GM04503 (cell line): Measurements from ENCODE around the gene SBNO2.
"Not testable (repeated sequence)": the region's sequence is repeated elsewhere in the genome, so short reads cannot be mapped to it uniquely, and the experiment has no call there.

Experiments
- DNase-seq: peaks from one replicate; pipeline ENCODE4 v3.0.0-alpha.2; 2012; ENCODE audit warnings: low read depth

SBNO2 gene

DNA sequence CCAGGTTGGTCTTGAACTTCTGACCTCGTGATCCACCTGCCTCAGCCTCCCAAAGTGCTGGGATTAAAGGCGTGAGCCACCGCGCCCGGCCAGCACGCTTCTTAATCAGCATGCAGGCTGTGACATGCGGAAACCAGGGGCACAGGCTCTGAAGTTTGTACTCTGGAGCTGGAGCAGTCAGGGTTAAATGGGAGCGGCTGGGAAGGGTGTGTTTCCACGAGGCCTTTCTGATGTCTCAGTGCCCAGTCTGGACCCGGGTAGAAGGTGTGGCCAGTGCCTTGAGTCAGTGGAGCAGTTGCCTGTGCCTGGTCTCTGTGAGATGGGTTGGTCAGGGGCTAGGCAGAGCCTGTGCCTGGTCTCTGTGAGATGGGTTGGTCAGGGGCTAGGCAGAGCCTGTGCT lies 34.8 kb upstream of the SBNO2 start:
- DNase-seq = not testable (repeated sequence)

GRCh38 chr19:1206864-1207450 lies 32.9 kb upstream of the SBNO2 start:
- DNase-seq = no peak

- DNase-seq = no peak
Observed at GRCh38 chr19:1206150-1206863, 32.2 kb upstream of the SBNO2 start.

DNA sequence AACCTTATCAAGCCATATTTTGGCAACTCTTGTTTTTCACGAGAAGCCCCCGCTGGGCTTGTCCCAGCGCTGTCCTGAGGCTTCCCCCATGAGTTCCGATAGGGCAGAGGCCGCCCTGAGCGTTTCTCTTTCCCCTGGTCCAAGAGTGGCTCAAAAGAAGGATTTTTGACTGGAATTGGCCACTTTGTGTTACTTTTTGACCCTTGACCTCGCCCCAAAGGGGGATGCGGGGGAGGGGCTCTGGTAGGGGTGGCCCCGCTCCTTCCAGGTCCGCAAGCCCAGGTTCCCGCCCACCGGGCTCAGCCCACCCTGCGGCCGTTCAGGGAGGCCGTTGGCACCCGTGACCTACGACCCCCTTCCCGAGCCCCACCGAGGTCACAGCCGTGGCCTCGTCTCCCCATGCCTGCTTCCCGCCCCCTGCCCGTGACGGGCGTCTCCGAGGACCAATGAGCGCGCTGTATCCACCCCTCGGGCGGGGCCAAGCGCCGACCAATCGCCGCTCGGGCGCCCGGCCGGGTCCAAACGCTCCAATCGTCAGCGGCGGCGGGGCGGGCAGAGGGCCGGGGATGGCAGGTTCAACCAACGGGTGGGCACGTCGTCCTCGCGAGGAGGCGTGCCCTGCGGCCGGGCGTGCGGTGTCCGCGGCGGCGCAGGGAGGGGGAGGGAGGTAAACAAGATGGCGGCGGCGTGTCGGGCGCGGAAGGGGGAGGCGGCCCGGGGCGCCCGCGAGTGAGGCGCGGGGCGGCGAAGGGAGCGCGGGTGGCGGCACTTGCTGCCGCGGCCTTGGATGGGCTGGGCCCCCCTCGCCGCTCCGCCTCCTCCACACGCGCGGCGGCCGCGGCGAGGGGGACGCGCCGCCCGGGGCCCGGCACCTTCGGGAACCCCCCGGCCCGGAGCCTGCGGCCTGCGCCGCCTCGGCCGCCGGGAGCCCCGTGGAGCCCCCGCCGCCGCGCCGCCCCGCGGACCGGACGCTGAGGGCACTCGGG lies 31.3 kb upstream of the SBNO2 start, which contains the start of gene STK11:
TSS of gene STK11 (plus strand) at position 665 of the 986 bp plus-strand sequence. CDS start 1,136 bp downstream, outside the sequence.
- DNase-seq = peak; percentile 68

GRCh38 chr19:1200614-1201013 lies 26.5 kb upstream of the SBNO2 start:
- not testable (repeated sequence) for DNase-seq

DNA sequence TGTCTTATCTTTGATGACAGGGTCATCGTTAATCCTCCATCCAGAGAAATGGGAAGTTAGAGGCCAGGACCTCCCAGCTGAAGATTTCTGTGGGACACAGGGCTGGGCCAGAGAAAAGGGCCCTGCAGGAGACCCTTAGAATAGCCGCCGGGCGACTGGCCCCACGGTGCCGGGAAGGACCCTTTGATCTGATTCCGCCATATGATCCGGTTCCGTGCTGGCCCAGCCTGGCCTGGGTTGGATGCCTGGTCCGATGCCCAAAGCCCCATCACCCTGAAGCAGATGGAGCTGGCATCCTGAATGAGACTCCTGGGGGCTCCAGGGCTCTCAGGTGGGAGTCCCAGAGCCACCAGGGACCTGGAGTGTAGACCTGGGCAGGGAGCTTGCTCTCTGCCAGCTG lies 25.5 kb upstream of the SBNO2 start:
- no peak for DNase-seq

GRCh38 chr19:1189419-1189818 lies 15.4 kb upstream of the SBNO2 start:
- DNase-seq = no peak

DNA sequence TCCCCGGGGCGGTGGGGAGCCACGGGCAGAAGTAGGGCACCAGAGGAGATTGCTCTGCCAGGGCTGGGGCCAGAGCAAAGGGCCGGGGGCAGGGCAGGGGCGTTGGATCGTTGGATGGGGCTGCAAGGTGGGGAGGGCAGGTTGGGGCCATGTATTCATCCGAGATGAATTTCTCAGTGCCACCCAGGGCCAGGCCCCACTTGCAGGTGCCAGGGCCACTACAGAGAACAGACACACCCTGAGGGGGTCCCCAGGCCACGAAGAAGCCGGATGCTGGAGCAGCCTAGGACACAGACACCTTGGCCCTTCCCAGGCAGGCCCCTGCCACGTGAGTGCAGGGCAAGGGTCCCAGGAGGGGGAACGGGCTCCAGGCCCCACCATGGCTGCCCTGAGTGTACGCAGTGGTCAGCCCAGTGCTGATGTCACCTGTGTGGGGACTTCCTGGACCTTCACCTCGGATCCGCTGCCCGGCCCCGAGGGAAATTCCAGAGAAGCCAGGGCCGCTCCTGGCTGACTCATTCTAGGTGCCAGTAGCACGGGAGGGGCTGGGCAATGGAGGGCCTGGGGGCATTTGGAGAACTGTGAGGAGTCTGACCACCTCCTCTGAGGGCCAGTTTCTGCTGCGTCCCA lies 9.6 kb upstream of the SBNO2 start:
- DNase-seq = no peak

GRCh38 chr19:1182727-1183126 lies 8.7 kb upstream of the SBNO2 start:
- DNase-seq = no peak

DNA sequence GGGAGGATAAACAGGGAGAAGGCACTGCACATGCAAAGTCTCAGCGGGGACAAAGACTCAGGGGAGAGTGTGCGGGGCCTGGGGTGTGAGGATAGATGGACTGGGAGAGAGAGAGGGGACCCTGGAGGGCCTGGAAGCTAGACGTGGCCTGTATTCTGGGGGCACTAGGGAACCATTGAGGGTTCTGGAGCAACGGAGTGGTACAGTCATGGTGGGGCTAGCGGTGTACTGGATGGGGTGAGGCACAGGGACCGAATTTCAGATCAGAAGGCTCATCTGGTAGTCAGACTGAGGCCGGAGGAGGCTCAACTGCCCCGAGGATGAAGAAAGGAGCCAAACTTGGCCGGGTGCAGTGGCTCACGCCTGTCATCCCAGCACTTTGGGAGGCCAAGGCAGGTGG lies 8.0 kb upstream of the SBNO2 start:
- no peak for DNase-seq

DNA sequence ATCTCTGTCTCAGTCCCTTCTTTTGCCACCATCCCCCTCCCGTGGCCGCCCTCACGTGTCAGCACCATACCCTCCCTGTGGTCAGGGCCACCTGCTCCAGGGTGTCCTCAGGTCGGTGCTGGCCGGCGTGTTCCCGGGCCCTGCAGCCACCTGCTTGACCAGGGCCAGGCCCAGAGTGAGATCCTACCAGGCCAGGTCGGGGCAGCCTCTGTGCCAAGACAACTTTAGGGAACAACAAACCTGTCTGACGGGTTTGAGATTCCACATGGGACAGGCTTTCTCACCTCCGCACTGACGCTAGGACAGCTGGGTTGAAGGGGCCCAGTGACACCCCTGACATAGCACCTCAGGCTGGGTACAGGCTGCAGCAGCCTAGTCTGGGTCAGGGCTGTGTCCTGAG lies 7.5 kb upstream of the SBNO2 start:
- no peak for DNase-seq

DNA sequence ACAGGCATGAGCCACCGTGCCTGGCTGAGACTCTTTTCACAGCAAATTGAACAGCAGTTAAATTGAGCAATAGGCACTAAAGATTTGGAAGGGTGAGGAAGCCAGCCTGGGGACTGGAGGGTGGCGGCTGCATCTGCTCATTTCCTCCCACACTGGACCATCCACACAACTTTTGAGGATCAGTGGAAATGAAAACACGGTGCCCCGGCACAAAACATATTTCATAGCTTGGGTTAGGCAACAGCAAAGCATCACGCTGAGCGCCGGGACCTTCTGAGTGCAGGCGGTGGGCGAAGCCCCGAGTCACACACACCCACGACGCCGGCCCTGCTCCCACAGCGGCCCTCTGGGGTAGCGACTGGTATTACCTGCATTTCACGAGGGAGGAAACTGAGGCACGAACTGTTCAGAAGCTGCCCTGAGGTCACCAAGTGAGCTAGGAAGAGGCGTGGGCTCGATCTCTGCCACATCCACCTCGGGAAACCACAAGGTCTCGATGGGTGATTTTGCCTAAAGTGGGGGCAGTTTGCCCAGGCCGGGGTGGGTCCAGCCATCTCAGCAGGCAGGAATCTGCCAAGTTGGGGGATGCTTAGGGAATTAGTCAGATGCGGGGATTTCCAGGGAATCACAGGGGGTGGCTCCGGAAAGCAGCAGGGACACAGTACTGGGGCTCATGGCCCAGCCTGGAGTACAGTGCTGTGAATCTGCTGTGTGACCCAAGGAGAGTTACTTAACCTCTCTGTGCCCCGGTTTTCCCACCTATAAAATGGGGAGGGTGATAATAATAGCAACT lies 3.5 kb upstream of the SBNO2 start:
- DNase-seq = peak; percentile 94

DNA sequence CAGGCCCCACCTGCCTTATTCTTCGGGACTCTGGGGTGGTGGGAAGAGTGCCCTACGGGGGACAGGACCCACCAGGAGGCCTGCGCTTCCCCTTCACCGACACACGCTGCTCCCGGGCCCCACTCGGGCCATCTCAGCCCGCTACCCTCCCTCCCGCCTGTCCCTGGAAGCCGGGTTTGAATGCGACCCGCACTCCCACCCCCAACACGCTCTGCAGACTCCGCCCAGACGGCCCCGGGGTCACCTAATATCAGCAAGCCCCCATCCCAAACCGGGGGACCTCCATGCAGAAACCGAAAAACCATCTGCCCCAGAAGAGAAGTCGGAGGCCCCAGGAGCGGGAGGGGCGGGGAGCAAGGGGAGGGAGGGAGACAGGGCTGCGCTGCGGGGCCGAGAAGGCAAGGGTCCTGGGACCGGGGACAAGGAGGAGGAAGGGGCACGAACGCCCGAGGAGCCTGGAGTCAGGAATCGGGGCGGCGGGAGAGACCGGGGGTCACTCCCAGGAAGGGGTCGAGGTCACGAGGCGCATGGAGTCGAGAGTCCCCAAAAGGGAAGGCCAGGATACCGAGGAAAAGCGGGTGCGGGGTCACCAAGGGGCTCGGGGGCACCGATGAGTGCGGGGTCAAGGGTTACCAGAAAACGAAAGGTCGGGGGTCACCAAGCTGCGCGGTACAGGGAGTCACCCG lies 766 bp downstream of the SBNO2 start:
- DNase-seq = no peak

- no peak for DNase-seq
Observed at GRCh38 chr19:1172353-1173158, 1.5 kb downstream of the SBNO2 start.

DNA sequence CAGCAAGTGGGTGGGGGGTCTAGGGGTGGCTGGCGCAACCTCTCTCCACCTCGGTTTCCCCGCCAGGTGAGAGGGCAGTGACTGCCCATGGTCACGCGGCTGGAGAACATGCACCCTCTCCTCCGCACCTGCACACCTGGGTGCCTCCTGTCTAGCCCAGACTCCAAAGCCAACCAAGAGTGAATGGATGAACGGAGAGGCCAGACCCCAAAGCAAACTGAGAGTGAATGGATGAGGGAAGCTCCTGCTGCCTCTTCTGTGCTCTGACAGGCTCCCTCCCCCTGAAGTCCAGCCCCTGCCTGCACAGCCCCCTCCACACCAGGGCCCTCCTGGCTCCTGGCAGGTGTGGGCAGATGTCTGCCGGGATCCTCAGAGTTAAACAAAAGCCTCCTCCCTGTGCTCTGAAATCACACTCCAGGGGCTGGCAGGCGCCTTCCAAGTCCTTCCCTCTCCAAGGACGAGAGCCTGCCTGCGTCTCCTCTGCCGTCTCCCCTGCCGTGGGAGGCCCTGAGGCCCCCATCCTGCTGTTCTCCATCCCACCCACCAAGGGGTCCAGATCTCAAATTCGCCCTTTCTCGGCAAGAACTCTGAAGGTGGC lies 2.2 kb downstream of the SBNO2 start:
- DNase-seq = no peak

DNA sequence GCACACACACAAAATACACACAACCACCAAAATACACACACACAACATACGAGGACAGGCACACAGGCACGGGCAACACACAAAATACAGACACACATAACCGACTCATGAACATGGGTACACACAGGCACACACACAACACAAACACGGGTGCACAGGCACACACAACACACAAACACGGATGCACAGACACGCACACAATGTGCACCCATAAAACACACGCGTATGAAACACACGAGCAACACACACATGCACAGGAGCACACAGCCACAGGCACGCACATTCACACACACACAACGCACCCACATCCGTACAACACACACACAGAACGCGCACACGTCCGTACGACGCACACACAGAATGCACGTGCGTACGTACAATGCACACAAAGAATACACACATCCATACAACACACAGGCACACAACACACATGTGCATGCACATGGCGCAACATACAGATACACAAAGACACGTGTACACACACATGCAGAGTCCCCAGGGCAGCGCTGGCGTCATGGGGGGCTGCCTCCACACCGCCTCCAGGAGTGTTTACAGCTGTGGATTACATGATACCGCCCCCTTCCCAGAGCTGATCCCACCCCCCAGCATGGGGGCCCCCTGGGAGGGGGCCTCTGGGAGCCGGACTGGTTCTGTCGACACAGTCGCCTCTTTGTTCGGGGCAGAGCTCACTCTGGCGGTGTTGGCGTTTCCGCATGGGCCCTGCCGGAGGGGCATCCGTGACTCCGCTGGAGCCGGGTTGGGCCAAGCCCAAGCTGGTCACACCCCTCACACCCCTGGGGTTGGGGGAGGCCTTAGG lies 2.9 kb downstream of the SBNO2 start:
- no peak for DNase-seq

- DNase-seq = no peak
Observed at GRCh38 chr19:1169921-1170885, 3.9 kb downstream of the SBNO2 start.
